ENCODE results near the gene IL17RB.
A peak's percentile ranks its signal among the peaks of the same experiment; 100 is the strongest.

GRCh38 chr3:53834429-53835095 lies 11.8 kb upstream of the IL17RB start:
- peak in 1 of 2 donors; percentile 22 for TF ChIP-seq POLR2AphosphoS5 (IDR thresholded peaks at IDR 0.05; ENCODE audit: insufficient read depth in 1 of 2, low read depth in 1 of 2)
- no peak for TF ChIP-seq CTCF (IDR thresholded peaks at IDR 0.05)
- TF ChIP-seq POLR2A (IDR thresholded peaks at IDR 0.05) = no peak
